Vagina (tissue), 2 donors: Measurements from ENCODE around the gene DENND4A.

ENCODE experiments used
- POLR2A ChIP-seq, 2 donors: fragments of 450-650 bp; IDR thresholded peaks; one replicate each; pipeline ENCODE4 v1.6.1; 2017; ENCODE audit warnings: antibody characterized with exemption in 2 of 2, mild to moderate bottlenecking in 2 of 2, moderate library complexity in 2 of 2
- TF ChIP-seq, protein P1 (sequence below), 3 experiments: fragments of 450-650 bp in 2 of 3; fragments of 200-600 bp in 1 of 3; sonication (generic) in 1 of 3; IDR thresholded peaks; one replicate each; pipeline ENCODE4 v1.5.1; 2017 to 2019; ENCODE audit warnings: antibody characterized with exemption in 3 of 3, mild to moderate bottlenecking in 2 of 3, moderate library complexity in 2 of 3

DNA sequence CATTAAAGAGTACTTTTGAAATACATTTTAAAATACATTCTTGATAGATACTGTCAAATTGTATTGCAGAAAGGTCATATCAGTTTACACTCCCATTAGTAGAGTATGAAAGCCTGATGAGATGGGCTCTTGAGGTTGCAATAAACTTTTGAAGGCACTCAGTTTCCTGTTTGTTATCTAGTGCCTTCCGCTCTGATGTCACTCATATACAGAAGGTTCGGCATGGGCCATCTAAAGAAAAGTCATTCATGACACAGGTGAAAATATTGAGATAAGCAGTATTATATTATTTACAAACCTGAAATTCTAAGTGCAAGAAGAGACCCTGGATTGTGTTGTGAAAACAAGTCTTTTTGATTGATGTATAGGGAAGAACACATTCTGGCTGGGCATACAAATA is 36.5 kb upstream of the DENND4A start:
- no peak for TF ChIP-seq POLR2A (IDR thresholded peaks at IDR 0.05)
- TF ChIP-seq, protein P1, sequence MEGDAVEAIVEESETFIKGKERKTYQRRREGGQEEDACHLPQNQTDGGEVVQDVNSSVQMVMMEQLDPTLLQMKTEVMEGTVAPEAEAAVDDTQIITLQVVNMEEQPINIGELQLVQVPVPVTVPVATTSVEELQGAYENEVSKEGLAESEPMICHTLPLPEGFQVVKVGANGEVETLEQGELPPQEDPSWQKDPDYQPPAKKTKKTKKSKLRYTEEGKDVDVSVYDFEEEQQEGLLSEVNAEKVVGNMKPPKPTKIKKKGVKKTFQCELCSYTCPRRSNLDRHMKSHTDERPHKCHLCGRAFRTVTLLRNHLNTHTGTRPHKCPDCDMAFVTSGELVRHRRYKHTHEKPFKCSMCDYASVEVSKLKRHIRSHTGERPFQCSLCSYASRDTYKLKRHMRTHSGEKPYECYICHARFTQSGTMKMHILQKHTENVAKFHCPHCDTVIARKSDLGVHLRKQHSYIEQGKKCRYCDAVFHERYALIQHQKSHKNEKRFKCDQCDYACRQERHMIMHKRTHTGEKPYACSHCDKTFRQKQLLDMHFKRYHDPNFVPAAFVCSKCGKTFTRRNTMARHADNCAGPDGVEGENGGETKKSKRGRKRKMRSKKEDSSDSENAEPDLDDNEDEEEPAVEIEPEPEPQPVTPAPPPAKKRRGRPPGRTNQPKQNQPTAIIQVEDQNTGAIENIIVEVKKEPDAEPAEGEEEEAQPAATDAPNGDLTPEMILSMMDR (IDR thresholded peaks at IDR 0.05) = no peak
